Measurements from ENCODE around the gene DUSP12. TPM values are rescaled to one million over a fixed set of nuclear protein-coding genes. Genes with fewer than 3 reads are reported as not detected.
A peak's percentile ranks its signal among the peaks of the same experiment; 100 is the strongest.

The DUSP12 gene
- total and polyA plus RNA-seq, 2 experiments from 2014 or later = 34.2 to 34.9 TPM

DNA sequence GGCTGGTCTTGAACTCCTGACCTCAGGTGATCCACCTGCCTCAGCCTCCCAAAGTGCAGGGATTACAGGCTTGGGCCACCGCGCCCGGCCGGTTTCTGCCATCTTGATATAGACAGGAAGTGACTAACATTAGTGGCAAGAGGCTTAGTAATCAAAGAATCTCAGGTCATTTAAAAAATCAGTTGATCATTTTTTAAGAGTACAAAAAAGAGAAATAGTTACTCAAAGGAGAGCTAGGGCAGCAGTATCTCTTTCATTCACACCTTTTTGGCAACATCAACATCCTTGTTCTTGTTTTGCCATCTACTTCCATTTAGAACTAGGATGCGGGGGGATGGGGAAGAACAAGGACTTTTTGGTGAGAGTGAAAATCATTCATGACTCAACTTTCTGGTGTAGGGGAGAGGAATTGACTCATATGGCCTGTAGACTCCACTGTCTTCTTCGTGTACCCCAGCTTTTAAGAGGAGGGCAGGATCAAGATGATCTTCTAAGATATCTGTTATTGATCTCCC is 19.5 kb upstream of the DUSP12 start:
- Histone ChIP-seq H3K9me2 (ENCODE audit: insufficient read depth) (no peaks in the 10 kb centered on the region), H3F3A (ENCODE audit: insufficient read depth) (peaks cover 44% of the 10 kb centered on the region), H2AFZ (no peak overlapping the region), H4K20me1 (ENCODE audit: insufficient read depth) (no peaks in the 10 kb centered on the region), H3K9ac (no peak overlapping the region), H3K27me3 (replicated peaks; ENCODE audit: insufficient read depth) (no peaks in the 10 kb centered on the region), H3K4me3 (no peak overlapping the region), H3K4me1 (ENCODE audit: insufficient read depth) (peaks cover 47% of the 10 kb centered on the region), H3K9me3 (ENCODE audit: low read depth) (no peaks in the 10 kb centered on the region), H3K27ac (peak overlapping the region; percentile 44), H3K4me2 (ENCODE audit: unreplicated experiment) (peak overlapping the region; percentile 38), H3K36me3 (ENCODE audit: low read depth) (no peaks in the 10 kb centered on the region), H3K79me2 (ENCODE audit: insufficient read depth) (no peaks in the 10 kb centered on the region)
- 7 to 10% methylated on average over 6 of the region's 6 CpGs for WGBS, 2 experiments (ENCODE audit: low coverage in 1 of 2, low lambda C conversion rate in 2 of 2, missing lambda C conversion rate in 2 of 2)
- no peak for TF ChIP-seq EZH2phosphoT487 (IDR thresholded peaks at IDR 0.05; ENCODE audit: insufficient read depth, low read depth)
- TF ChIP-seq EZH2 (IDR thresholded peaks at IDR 0.05; ENCODE audit: insufficient read depth, poor library complexity, severe bottlenecking) = no peak
- DNase-seq = peak; percentile 85
- in situ Hi-C loops (cut with MboI) = no loop called here

- TF ChIP-seq EZH2phosphoT487 (IDR thresholded peaks at IDR 0.05; ENCODE audit: insufficient read depth, low read depth) (no peak), EZH2 (IDR thresholded peaks at IDR 0.05; ENCODE audit: insufficient read depth, poor library complexity, severe bottlenecking) (no peak)
- in situ Hi-C loops (cut with MboI) = no loop called here
- WGBS, 2 experiments (ENCODE audit: low coverage in 1 of 2, low lambda C conversion rate in 2 of 2, missing lambda C conversion rate in 2 of 2) = 85 to 89% methylated on average over 6 of the region's 6 CpGs
- H3K9ac ChIP-seq = no peak overlapping the region
- no peaks in the 10 kb centered on the region for H3K9me3 ChIP-seq (ENCODE audit: low read depth)
- peaks cover 46% of the 10 kb centered on the region for H3F3A ChIP-seq (ENCODE audit: insufficient read depth)
- H3K79me2 ChIP-seq (ENCODE audit: insufficient read depth) = no peaks in the 10 kb centered on the region
- no peak for DNase-seq
- H3K4me1 ChIP-seq (ENCODE audit: insufficient read depth) = peaks cover 45% of the 10 kb centered on the region
- no peaks in the 10 kb centered on the region for H3K27me3 ChIP-seq (replicated peaks; ENCODE audit: insufficient read depth)
- H4K20me1 ChIP-seq (ENCODE audit: insufficient read depth) = no peaks in the 10 kb centered on the region
- H3K4me2 ChIP-seq (ENCODE audit: unreplicated experiment) = no peak overlapping the region
- no peak overlapping the region for H3K4me3 ChIP-seq
- no peaks in the 10 kb centered on the region for H3K9me2 ChIP-seq (ENCODE audit: insufficient read depth)
- H2AFZ ChIP-seq = no peak overlapping the region
- H3K36me3 ChIP-seq (ENCODE audit: low read depth) = no peaks in the 10 kb centered on the region
- H3K27ac ChIP-seq = no peak overlapping the region
These were observed 18.3 kb upstream of the DUSP12 start for GRCh38 chr1:161731241-161731640.

DNA sequence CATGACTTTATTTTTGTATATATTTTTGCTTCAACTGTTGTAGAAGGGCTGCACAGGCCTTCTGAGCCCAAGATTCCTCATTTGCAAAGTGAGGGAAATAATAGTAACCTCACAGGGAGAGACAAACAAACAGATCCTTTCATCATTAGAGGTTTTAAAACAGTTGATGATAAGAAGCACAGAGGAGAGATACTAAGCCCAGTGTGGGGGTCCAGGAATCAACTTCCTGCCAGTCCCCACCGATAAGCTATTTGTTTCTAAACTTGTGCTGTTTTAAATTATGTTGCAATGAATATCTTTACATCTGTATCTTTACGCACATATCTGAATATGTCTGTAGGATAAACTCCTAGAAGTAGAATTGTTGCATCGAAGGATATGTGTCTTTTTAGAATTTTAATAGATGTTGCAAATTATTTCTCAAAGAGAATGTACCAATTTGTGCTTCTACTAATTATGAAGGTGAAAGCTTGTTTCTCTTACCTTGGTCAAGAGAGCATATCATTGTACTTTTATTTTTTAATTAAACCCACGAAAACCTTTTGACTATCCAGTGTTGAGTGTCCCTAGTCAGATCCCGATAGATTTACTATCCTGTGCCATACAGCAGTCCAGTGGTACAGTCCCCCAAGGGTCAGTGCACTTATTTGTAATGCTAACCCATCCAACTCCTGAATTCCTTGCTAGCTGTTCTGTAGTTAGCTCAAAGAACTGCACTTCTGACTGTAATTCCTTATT is 17.4 kb upstream of the DUSP12 start:
- no peaks in the 10 kb centered on the region for H3K79me2 ChIP-seq (ENCODE audit: insufficient read depth)
- H3K4me3 ChIP-seq = no peak overlapping the region
- no peaks in the 10 kb centered on the region for H3K27me3 ChIP-seq (replicated peaks; ENCODE audit: insufficient read depth)
- peaks cover 54% of the 10 kb centered on the region for H3K4me1 ChIP-seq (ENCODE audit: insufficient read depth)
- no peak overlapping the region for H3K4me2 ChIP-seq (ENCODE audit: unreplicated experiment)
- H3F3A ChIP-seq (ENCODE audit: insufficient read depth) = peaks cover 47% of the 10 kb centered on the region
- 86 to 89% methylated on average over 5 of the region's 5 CpGs for WGBS, 2 experiments (ENCODE audit: low coverage in 1 of 2, low lambda C conversion rate in 2 of 2, missing lambda C conversion rate in 2 of 2)
- DNase-seq = no peak
- H3K9me3 ChIP-seq (ENCODE audit: low read depth) = no peaks in the 10 kb centered on the region
- H3K9me2 ChIP-seq (ENCODE audit: insufficient read depth) = no peaks in the 10 kb centered on the region
- H3K27ac ChIP-seq = peak overlapping the region; percentile 94
- no peak overlapping the region for H3K9ac ChIP-seq
- H3K36me3 ChIP-seq (ENCODE audit: low read depth) = no peaks in the 10 kb centered on the region
- TF ChIP-seq EZH2 (IDR thresholded peaks at IDR 0.05; ENCODE audit: insufficient read depth, poor library complexity, severe bottlenecking) (no peak), EZH2phosphoT487 (IDR thresholded peaks at IDR 0.05; ENCODE audit: insufficient read depth, low read depth) (no peak)
- in situ Hi-C loops (cut with MboI) = no loop called here
- no peak overlapping the region for H2AFZ ChIP-seq
- no peaks in the 10 kb centered on the region for H4K20me1 ChIP-seq (ENCODE audit: insufficient read depth)

GRCh38 chr1:161733526-161733925 is 16.1 kb upstream of the DUSP12 start:
- DNase-seq = peak; percentile 96
- Histone ChIP-seq H3K9me3 (ENCODE audit: low read depth) (no peaks in the 10 kb centered on the region), H3K9ac (peak overlapping the region; percentile 70), H3K9me2 (ENCODE audit: insufficient read depth) (no peaks in the 10 kb centered on the region), H3K4me3 (0 out of 2 replicates have a peak overlapping the region, but pooled peaks have one; percentile 9), H3K27ac (peak overlapping the region; percentile 94), H3F3A (ENCODE audit: insufficient read depth) (peaks cover 55% of the 10 kb centered on the region), H3K4me1 (ENCODE audit: insufficient read depth) (peaks cover 61% of the 10 kb centered on the region), H3K79me2 (ENCODE audit: insufficient read depth) (no peaks in the 10 kb centered on the region), H4K20me1 (ENCODE audit: insufficient read depth) (no peaks in the 10 kb centered on the region), H2AFZ (peak overlapping the region; percentile 49; the same call in 1 of the 2 replicates), H3K27me3 (replicated peaks; ENCODE audit: insufficient read depth) (no peaks in the 10 kb centered on the region), H3K4me2 (ENCODE audit: unreplicated experiment) (peak overlapping the region; percentile 62), H3K36me3 (ENCODE audit: low read depth) (no peaks in the 10 kb centered on the region)
- TF ChIP-seq EZH2 (IDR thresholded peaks at IDR 0.05; ENCODE audit: insufficient read depth, poor library complexity, severe bottlenecking) (no peak), EZH2phosphoT487 (IDR thresholded peaks at IDR 0.05; ENCODE audit: insufficient read depth, low read depth) (no peak)
- 0% methylated on average over 1 of the region's 1 CpG for WGBS, 2 experiments (ENCODE audit: low coverage in 1 of 2, low lambda C conversion rate in 2 of 2, missing lambda C conversion rate in 2 of 2)
- in situ Hi-C loops (cut with MboI) = no loop called here
